GM10248 (cell line): ENCODE data around the gene EFCAB13.

Experiments
- CTCF ChIA-PET: fragments of 300-600 bp; sonication (Branson Sonifier 250); formaldehyde crosslinking; extraction: SDS; loops from one replicate; lab custom pipeline; 2021; ENCODE audit warnings: antibody characterized with exemption; lab: Yijun Ruan, JAX
- POLR2A ChIA-PET: fragments of 350-650 bp; sonication (Branson Sonifier 250); formaldehyde crosslinking; extraction: SDS; loops from one replicate; lab custom pipeline; 2020; ENCODE audit warnings: antibody characterized with exemption; lab: Yijun Ruan, JAX
- DNase-seq: peaks from one replicate; pipeline ENCODE4 v3.0.0; 2012; ENCODE audit errors: extremely low spot score
- TF ChIP-seq, protein P1 (sequence below): IDR thresholded peaks from 2 replicates; pipeline ENCODE4 v1.5.1; 2012; ENCODE audit warnings: mild to moderate bottlenecking, low read depth; ENCODE audit errors: extremely low read depth, missing control alignments, control extremely low read depth

The EFCAB13 gene, protein sequence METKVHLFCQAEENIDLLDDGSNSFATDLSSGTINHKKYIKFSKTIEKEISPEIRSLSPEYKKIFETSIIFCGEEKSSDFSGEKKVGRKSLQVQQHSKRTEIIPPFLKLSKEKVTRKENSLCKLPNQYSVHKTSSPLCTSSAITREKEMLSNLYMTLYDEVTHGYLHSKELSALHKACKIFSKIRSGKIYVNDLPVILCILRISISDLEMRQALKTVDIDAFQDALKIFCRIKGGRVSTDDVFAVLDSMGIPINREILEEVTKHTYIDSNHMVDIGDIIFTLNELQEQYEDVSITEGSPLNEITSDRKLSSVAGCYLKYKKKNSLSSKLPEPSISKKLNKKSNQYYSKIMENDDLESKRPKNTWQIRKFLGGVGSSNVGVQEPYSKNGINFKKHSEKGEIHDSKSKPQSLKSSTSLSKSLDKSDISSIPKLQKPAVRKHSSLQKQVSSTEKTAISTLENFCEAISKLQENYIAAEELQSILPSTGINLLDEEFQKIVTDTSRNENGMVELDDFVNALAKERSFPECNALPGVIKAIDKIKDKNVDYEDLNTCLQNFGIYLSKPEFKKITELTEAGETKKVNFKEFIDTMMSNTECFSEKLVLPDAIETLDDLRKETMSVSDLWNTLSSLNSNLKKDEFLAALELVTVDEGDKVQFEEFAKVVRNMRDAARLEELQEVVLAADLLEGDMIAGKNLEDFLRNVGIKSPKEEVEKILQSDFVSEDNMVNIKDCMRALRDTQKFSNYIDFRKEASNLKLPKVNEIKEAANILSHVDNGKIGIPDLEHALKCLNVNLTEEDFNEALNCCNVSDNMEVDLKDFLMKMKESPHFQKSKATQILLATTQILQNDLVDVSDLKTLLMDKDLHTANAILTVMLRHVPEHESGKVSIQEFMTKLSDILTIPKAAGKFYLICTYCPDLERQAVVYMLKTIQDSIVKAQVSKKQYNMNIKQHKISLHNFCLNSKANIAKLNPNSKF

DNA sequence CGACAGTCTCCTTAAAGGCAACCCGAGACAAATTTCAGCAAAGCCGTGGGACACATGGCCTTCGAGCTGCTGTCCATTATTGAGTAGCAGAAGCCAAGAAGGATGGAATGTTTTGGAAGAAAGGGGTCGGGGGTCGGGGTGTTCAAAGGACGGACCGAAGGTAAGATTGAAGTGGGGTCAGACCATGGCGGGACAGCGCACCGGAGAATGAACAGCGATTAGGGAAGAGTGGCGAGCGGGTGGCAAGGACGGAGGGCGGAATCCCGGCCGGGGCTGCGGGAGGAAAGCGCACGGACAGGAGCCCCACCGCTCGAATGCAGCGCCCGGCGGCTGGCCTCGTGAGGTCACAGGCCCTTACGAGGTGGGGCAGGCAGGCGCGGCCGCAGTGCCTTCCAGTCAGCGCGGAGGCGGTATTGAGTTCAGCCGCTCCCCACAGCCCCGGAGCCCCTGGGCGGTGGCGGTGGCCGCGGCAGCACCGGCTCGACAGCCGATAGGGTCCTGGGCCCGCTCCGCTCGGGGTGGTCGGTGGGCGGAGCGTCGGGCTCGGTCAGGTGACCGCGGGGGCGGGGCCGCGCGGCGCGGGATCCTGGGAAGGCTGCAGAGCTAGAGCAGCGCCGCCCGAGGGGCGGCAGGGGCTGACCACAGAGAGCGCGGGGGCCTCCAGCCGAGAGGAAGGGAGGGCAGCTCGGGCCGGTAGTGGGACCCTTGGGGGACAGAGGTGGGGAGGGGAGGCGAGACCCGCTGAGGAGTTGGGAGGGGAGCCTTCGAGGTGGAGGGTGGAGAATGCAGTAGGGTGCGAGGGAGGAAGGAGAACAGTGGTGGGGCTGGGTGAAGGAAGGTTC lies at the start of gene EFCAB13:
TSS of gene EFCAB13 (plus strand) at position 574 of the 842 bp plus-strand sequence. CDS start 4,399 bp downstream, outside the sequence.
- TF ChIP-seq, protein P1, sequence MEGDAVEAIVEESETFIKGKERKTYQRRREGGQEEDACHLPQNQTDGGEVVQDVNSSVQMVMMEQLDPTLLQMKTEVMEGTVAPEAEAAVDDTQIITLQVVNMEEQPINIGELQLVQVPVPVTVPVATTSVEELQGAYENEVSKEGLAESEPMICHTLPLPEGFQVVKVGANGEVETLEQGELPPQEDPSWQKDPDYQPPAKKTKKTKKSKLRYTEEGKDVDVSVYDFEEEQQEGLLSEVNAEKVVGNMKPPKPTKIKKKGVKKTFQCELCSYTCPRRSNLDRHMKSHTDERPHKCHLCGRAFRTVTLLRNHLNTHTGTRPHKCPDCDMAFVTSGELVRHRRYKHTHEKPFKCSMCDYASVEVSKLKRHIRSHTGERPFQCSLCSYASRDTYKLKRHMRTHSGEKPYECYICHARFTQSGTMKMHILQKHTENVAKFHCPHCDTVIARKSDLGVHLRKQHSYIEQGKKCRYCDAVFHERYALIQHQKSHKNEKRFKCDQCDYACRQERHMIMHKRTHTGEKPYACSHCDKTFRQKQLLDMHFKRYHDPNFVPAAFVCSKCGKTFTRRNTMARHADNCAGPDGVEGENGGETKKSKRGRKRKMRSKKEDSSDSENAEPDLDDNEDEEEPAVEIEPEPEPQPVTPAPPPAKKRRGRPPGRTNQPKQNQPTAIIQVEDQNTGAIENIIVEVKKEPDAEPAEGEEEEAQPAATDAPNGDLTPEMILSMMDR: peak; percentile 16
- ChIA-PET POLR2A (interaction anchor here (1.3 kb wide), 1 partner anchor 117 kb away, joined by 4 read pairs; no protein-coding TSS in a partner anchor), CTCF (interaction anchor here (0.7 to 1.5 kb wide), 7 partner anchors 8 to 117 kb away, joined by 3 to 11 read pairs (median 3); no protein-coding TSS in a partner anchor)
- peak; percentile 92 for DNase-seq

DNA sequence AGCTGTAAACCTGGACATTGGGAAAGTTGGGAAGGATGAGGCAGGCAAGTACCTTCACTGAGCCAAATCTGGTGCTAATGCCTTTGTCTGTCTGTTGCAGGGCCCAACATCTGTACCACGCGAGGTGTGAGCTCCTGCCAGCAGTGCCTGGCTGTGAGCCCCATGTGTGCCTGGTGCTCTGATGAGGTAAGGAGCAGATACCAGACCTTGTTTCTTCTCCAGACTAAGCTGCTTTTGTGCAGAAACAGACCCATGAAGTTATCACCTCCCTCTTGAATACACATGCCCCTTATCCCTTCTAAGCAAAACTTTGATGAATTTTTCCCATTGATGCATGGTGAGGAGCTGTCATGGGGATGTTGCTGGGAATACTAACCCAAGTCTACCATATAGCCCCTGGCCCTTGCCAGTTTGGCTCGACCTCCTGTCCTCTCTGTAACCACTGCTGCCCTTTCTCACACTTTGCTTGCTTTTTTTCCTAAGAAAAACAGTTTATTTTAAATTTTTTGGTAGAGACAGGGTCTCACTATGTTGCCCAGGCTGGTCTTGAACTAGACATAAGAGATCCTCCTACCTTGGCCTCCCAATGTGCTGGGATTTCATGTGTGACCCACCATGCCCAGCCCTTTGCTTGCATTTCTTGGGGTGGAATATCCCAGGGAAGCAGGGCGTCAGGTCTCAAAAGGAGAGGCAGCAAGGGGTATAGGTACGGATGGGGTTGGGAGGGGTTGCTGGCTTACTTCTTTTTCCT lies 49.3 kb upstream of the EFCAB13 start:
- no peak for DNase-seq
- TF ChIP-seq, protein P1: no peak
- ChIA-PET CTCF (interaction anchor here (1.5 to 3.2 kb wide), 4 partner anchors 10 to 26 kb away, joined by 3 to 7 read pairs (median 4); no protein-coding TSS in a partner anchor), POLR2A (no interaction called here)

DNA sequence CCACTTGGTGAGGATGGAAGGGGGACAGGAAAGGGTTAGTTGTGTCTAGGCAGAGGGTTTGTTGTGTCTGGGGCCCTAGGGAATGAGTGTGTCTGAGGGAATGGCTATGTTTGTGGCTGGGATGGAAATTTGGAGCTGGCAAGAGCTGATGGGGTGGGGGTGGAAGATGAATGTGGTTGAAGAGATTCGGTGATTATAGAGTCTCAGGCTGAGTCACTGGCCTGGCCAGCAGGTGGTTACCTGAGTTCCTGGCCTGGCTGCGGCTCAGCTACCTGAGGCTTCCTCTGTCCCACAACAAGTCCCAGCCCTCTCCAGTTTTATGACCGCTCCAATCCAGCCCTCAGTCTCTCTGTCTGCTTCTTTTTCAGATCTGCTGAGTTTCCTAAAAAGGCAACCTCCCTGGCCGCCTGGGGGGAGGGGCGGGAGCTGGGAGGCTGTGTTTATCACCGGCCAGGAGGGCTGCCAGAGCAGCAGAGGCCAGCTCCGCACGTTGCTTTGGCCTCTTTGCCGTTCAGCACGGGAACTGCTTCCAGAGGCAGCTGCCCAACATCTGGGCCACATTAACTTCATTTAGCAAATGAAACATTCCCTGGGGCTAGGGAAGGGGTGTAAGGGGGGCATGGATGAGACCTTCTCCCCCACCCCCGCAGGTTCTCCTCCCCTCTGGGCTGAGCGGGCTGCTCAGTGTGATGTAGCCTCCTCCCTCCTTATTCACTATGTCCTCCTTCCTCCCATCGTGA lies 48.3 kb upstream of the EFCAB13 start:
- TF ChIP-seq, protein P1: no peak
- ChIA-PET CTCF (interaction anchor here (1.0 to 3.2 kb wide), 5 partner anchors 9 to 35 kb away, joined by 3 to 7 read pairs (median 4); no protein-coding TSS in a partner anchor), POLR2A (no interaction called here)
- no peak for DNase-seq

DNA sequence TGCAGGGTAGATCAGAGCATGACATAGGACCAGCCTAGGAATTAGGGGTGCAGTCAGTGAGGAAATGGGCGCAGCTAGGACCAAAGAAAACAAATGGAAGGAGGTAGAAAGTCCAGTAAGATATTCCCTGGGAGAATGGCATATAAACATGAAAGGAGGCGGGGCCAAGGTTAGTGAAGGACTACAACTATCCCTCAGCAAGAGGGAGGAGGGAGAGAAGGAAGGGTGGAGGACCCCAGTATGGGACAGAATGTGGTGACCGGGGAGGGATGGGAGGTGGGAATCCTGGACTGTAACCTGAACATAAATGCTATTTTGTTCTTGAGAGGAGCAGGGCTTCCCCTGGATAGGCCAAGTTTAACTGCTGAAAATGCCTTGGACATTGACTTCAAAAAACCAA lies 47.3 kb upstream of the EFCAB13 start:
- ChIA-PET CTCF (interaction anchor here (1.2 to 2.1 kb wide), 3 partner anchors 10 to 22 kb away, joined by 3 to 7 read pairs (median 3); no protein-coding TSS in a partner anchor), POLR2A (no interaction called here)
- TF ChIP-seq, protein P1: no peak
- no peak for DNase-seq

DNA sequence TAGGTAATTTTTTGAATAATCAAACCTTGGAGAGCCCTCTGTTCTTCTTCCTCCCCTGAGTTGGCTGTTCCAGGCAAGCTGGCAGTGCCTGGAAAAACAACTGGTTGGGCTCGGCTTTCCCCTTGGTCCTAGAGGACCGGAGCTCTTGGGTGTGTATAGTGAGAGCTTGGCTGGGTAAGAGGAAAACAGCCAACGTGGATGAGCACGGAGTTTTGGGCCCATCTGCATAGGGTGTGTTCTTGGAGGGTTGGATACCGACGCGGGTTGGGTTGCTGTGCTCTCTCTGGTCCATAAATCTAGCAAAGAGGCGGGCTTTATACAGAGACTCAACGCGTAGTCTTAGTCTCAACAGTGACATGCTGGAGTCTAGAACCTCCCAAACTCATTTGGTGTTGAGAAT lies 46.9 kb upstream of the EFCAB13 start:
- DNase-seq: no peak
- CTCF ChIA-PET: interaction anchor here (2.1 kb wide), 1 partner anchor 10 kb away, joined by 7 read pairs; no protein-coding TSS in a partner anchor
- POLR2A ChIA-PET: no interaction called here
- TF ChIP-seq, protein P1: no peak
